Subcutaneous abdominal adipose tissue (tissue), 5 donors: Measurements from ENCODE around the gene DRD1.

Experiments
- H3K27ac ChIP-seq: one replicate; pipeline ENCODE4 v1.7.0; 2013; ENCODE audit warnings: low read depth, mild to moderate bottlenecking, inconsistent platforms, low read length, moderate library complexity
- H3K27me3 ChIP-seq, 5 donors: one replicate each; pipeline ENCODE4 v1.7.0; 2013; ENCODE audit warnings: low read length in 5 of 5, inconsistent platforms in 1 of 5; ENCODE audit not compliant: control insufficient read depth in 5 of 5, insufficient read depth in 4 of 5
- H3K36me3 ChIP-seq, 5 donors: one replicate each; pipeline ENCODE4 v1.7.0; 2013; ENCODE audit warnings: low read length in 5 of 5; ENCODE audit not compliant: control insufficient read depth in 5 of 5, insufficient read depth in 5 of 5
- H3K4me1 ChIP-seq, 5 donors: one replicate each; pipeline ENCODE4 v1.7.0; 2013; ENCODE audit warnings: low read length in 5 of 5, mild to moderate bottlenecking in 3 of 5, moderate library complexity in 1 of 5; ENCODE audit not compliant: control insufficient read depth in 5 of 5, insufficient read depth in 5 of 5
- H3K4me3 ChIP-seq, 5 donors: one replicate each; pipeline ENCODE4 v1.7.0; 2013; ENCODE audit warnings: low read length in 5 of 5, low read depth in 1 of 5
- H3K9ac ChIP-seq, 5 donors: one replicate each; pipeline ENCODE4 v1.7.0; 2013; ENCODE audit warnings: low read length in 5 of 5, mild to moderate bottlenecking in 4 of 5, moderate library complexity in 3 of 5
- H3K9me3 ChIP-seq, 5 donors: one replicate each; pipeline ENCODE4 v1.7.0; 2013; ENCODE audit warnings: low read length in 5 of 5; ENCODE audit not compliant: control insufficient read depth in 5 of 5
- donor health status: healthy.
- donor health status: healthy.
- donor health status: healthy.
- donor health status: healthy.
- donor health status: healthy.

DRD1 gene

DNA sequence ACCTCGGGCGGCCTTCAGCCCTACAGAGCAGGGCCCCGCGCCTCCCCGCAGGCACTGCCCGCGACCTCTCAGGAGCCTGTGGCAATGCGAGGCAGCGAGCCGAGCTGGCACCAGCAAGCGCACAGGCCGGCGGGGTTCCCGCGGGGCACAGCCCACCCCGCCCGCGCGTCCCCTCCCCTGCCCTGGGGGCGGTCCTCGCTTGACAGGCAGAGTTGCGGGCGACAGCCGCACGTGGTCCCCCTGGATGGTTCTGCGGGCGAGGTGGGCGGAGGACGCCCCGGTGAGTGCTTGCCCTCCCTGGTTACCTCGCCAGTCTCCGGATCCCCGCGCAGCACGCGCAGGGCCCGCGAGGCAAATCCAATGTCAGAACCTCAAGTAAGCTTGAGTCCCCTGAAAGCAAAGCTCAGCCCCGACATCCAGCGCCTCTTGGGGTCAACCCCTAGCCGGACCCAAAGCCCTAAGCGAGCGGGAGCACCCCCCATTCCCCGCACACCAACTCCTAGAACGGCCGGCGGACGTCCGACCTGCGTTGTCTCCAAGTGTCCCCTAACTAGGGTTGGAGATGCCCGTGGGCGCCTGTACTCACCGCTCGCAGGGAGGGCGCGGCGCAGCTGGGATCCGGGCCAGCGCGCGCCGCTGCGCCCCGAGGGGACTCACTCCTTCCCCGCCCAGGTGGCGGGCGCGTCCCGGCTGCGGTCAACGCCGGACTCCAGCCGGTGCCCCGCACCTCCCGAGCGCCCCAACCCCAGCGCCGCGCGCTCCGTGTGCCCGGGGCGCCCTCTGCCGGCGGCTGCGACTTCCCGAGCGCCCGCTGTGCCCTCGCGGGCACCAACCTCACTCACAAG lies at the start of gene DRD1:
TSS of gene DRD1 (minus strand) at position 123 of the 845 bp plus-strand sequence. CDS start 1,083 bp downstream, outside the sequence.
- H3K4me1 ChIP-seq = peaks cover 0 to 26% (median 18%) of the 10 kb centered on the region in 5 donors
- H3K9ac ChIP-seq = peak within 1 kb of the TSS in 1 of 5 donors; percentile 41
- no peaks in the 10 kb centered on the region for H3K9me3 ChIP-seq
- peaks cover 5 to 35% (median 14%) of the 10 kb centered on the region in 5 donors for H3K27me3 ChIP-seq
- H3K27ac ChIP-seq = no peak within 1 kb of the TSS
- no peaks in the 10 kb centered on the region for H3K36me3 ChIP-seq
- H3K4me3 ChIP-seq = peak within 1 kb of the TSS; percentile 29 to 71 (median 55)

DNA sequence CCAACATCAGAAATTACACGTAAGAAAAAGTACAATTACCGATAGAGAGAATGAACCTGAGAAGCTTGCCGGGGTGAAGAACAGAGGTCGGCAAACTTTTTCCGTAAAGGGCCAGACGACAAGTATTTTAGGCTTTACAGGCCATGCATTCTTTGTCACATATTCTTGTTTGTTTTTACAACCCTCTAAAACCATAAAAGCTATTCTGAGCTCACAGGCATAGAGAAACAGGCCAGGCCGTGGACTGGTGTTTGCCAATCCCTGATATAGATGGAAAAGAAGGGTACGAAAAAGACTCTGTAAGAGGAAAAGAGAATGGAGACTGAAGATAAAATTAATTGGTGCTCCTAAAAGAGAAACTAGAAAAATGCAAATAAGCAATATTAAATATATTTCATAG lies 49.7 kb upstream of the DRD1 start:
- no peaks in the 10 kb centered on the region for H3K9me3 ChIP-seq
- peaks cover 11 to 23% (median 16%) of the 10 kb centered on the region in 5 donors for H3K36me3 ChIP-seq
- no peak overlapping the region for H3K4me3 ChIP-seq
- H3K27ac ChIP-seq = no peak overlapping the region
- H3K4me1 ChIP-seq = peaks cover 0 to 11% (median 0%) of the 10 kb centered on the region in 5 donors
- no peak overlapping the region for H3K9ac ChIP-seq
- no peaks in the 10 kb centered on the region for H3K27me3 ChIP-seq

GRCh38 chr5:175493260-175493659 lies 49.3 kb upstream of the DRD1 start:
- H3K9ac ChIP-seq = no peak overlapping the region

GRCh38 chr5:175491223-175491622 lies 47.2 kb upstream of the DRD1 start:
- H3K9me3 ChIP-seq = no peaks in the 10 kb centered on the region
- peaks cover 0 to 11% (median 0%) of the 10 kb centered on the region in 5 donors for H3K4me1 ChIP-seq
- H3K9ac ChIP-seq = no peak overlapping the region
- no peak overlapping the region for H3K4me3 ChIP-seq
- peaks cover 11 to 23% (median 15%) of the 10 kb centered on the region in 5 donors for H3K36me3 ChIP-seq
- H3K27ac ChIP-seq = no peak overlapping the region
- no peaks in the 10 kb centered on the region for H3K27me3 ChIP-seq

More at GRCh38 chr5:175493260-175493659, 49.3 kb upstream of the DRD1 start:
- no peak overlapping the region for H3K4me3 ChIP-seq
- peaks cover 0 to 11% (median 0%) of the 10 kb centered on the region in 5 donors for H3K4me1 ChIP-seq
- no peaks in the 10 kb centered on the region for H3K27me3 ChIP-seq
- peaks cover 11 to 23% (median 16%) of the 10 kb centered on the region in 5 donors for H3K36me3 ChIP-seq
- no peak overlapping the region for H3K27ac ChIP-seq
- no peaks in the 10 kb centered on the region for H3K9me3 ChIP-seq

DNA sequence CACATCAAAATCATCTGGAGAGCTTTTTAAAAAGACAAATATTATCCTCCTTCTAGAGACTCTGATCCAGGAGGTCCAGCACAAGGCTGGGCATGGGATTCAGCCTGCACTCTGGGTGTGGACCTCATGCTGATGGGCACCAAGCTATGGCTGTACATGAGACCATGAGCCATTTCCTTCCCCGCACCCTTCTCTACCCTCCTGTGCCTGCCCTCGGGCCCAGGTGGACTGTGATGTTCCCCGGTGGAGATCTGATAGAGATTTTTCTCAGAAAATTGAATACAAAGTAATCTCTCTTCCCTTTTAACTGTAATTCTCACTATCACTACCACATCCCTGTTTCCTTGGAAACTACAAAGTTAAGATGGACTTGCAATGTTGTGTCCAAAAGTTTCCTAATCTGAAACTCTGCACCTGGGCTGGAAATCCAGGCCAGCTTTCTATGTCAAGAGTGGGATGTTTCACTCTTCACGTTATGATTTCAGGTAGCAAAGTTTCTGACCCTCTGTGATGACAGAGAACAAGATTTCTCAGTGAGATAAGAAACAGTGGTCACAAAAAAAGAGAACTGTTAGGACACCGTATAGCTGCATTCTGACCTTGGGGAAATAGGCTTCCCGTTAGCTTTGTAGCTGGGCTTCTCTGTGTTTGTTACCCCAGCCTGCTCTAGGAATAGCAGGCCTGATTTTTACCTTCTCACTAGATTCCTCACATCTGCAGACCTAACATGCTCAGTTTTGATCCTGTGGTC lies 45.9 kb upstream of the DRD1 start:
- H3K27me3 ChIP-seq = no peaks in the 10 kb centered on the region
- H3K4me1 ChIP-seq = peaks cover 0 to 11% (median 0%) of the 10 kb centered on the region in 5 donors
- H3K36me3 ChIP-seq = peaks cover 13 to 23% (median 13%) of the 10 kb centered on the region in 5 donors
- no peak overlapping the region for H3K4me3 ChIP-seq
- no peak overlapping the region for H3K27ac ChIP-seq
- H3K9me3 ChIP-seq = no peaks in the 10 kb centered on the region
- no peak overlapping the region for H3K9ac ChIP-seq

DNA sequence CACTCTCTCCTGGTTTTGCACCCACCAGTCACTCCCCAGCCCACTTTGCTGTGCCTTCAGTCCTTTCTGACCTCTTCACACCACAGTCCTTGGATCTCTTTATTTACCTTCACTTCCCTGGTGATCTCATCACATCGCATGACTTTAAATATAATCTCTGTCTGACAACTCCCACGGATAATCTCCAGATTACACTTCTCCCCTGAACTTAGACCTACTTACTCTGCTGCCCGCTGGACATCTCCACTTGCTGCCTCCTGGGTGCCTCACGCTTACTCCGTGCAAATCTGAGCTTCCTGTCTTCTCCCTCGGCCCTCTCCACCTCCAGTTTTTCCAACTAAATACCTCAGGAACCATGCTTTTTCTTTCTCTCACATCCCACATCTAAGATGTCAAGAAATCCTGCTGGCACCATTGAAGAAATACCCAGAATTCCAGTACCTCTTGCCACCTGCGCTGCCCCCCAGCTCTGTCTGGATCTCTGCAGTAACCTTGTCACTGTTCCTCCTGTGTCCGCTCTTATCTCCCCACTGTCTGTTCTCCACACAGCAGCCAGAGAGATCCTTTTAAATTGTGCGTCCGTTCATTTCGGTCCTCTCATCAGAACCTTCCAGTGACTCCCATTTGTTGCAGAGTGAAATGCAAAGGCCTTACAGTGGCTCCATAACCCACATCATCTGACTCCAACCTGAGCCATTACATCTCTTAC lies 43.7 kb upstream of the DRD1 start:
- H3K27me3 ChIP-seq = no peaks in the 10 kb centered on the region

DNA sequence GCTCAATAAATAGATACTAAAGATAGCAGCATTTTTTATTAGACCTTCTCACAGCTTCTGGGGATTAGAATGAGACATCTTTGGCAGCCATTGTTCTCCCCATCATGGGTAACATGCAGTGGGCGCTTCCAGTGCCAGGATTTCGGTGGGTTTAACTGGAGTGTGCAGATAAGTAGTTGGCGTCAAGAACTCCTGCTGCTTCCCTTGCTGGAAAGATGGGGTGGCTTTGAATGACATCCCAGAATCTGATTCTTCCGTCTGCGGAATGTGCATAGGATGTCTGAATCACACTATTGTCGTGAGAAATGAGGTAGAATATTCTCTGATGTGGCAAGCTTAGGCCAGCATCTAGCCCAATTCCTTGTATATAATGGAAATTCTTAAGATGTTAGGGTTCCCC lies 41.6 kb upstream of the DRD1 start:
- Histone ChIP-seq H3K9ac (no peak overlapping the region), H3K27me3 (no peaks in the 10 kb centered on the region), H3K4me1 (no peaks in the 10 kb centered on the region), H3K36me3 (peaks cover 0 to 22% (median 10%) of the 10 kb centered on the region in 5 donors), H3K27ac (no peak overlapping the region), H3K9me3 (no peaks in the 10 kb centered on the region), H3K4me3 (no peak overlapping the region)

More for the DNA sequence above, 43.7 kb upstream of the DRD1 start:
- Histone ChIP-seq H3K9ac (no peak overlapping the region), H3K36me3 (peaks cover 6 to 29% (median 17%) of the 10 kb centered on the region in 5 donors), H3K27ac (no peak overlapping the region), H3K9me3 (no peaks in the 10 kb centered on the region), H3K4me3 (no peak overlapping the region), H3K4me1 (no peaks in the 10 kb centered on the region)

GRCh38 chr5:175484829-175485228 lies 40.8 kb upstream of the DRD1 start:
- peaks cover 0 to 5% (median 1%) of the 10 kb centered on the region in 5 donors for H3K4me1 ChIP-seq
- no peaks in the 10 kb centered on the region for H3K9me3 ChIP-seq
- H3K4me3 ChIP-seq = no peak overlapping the region
- H3K27ac ChIP-seq = no peak overlapping the region
- H3K9ac ChIP-seq = no peak overlapping the region
- peaks cover 0 to 22% (median 10%) of the 10 kb centered on the region in 5 donors for H3K36me3 ChIP-seq
- no peaks in the 10 kb centered on the region for H3K27me3 ChIP-seq

GRCh38 chr5:175484322-175484721 lies 40.3 kb upstream of the DRD1 start:
- Histone ChIP-seq H3K9me3 (no peaks in the 10 kb centered on the region), H3K27me3 (no peaks in the 10 kb centered on the region), H3K27ac (no peak overlapping the region), H3K36me3 (peaks cover 0 to 18% (median 9%) of the 10 kb centered on the region in 5 donors), H3K4me1 (peaks cover 3 to 10% (median 6%) of the 10 kb centered on the region in 5 donors), H3K9ac (no peak overlapping the region), H3K4me3 (no peak overlapping the region)
